MG63 (cell line): ENCODE results near the gene BBOX1. TPM values are rescaled to one million over a fixed set of nuclear protein-coding genes. Genes with fewer than 3 reads are reported as not detected.
"Not testable (repeated sequence)": the region's sequence is repeated elsewhere in the genome, so short reads cannot be mapped to it uniquely, and the experiment has no call there.

Experiments used
- DNase-seq: peaks from one replicate; pipeline ENCODE4 v3.0.0-alpha.2; 2020
- H3K27me3 ChIP-seq: fragments of 250-450 bp; sonication (Bioruptor Pico); 2 replicates; pipeline ENCODE4 v1.5.1; 2020; ENCODE audit warnings: mild to moderate bottlenecking, moderate library complexity
- H3K36me3 ChIP-seq: fragments of 250-450 bp; sonication (Bioruptor Pico); 2 replicates; pipeline ENCODE4 v1.5.1; 2020; ENCODE audit warnings: mild to moderate bottlenecking, moderate library complexity
- H3K4me3 ChIP-seq: fragments of 250-450 bp; sonication (Bioruptor Pico); 2 replicates; pipeline ENCODE4 v1.5.1; 2020; ENCODE audit warnings: mild to moderate bottlenecking, moderate library complexity
- H3K9me3 ChIP-seq: fragments of 250-450 bp; sonication (Bioruptor Pico); 2 replicates; pipeline ENCODE4 v1.5.1; 2020; ENCODE audit warnings: mild to moderate bottlenecking, moderate library complexity
- total RNA-seq: library from RNA; depleted of rRNA; stranded (reverse); fragments of >200 nt; shearing (Covaris generic); gene quantifications from 2 replicates; pipeline ENCODE4 v1.2.3, GENCODE V29; 2014; ENCODE audit warnings: low replicate concordance; rRNA removed

BBOX1 gene
- not detected in 2 replicates for total RNA-seq

GRCh38 chr11:27040302-27041115 is at the start of gene BBOX1:
Gene BBOX1, plus strand, starts transcription at chr11:27040815. Its CDS starts 14,616 bp downstream, at chr11:27055431.
- H3K27me3 ChIP-seq: no peaks in the 10 kb centered on the region
- no peak within 1 kb of the TSS for H3K4me3 ChIP-seq
- H3K36me3 ChIP-seq: no peaks in the 10 kb centered on the region
- 0 out of 2 replicates have a peak, but pooled peaks cover 1% of the 10 kb centered on the region for H3K9me3 ChIP-seq
- peak; percentile 15 for DNase-seq

- H3K27me3 ChIP-seq: no peaks in the 10 kb centered on the region
- no peak overlapping the region for H3K4me3 ChIP-seq
- no peak for DNase-seq
- no peaks in the 10 kb centered on the region for H3K9me3 ChIP-seq
- H3K36me3 ChIP-seq: no peaks in the 10 kb centered on the region
Observed at GRCh38 chr11:26992031-26992541, 48.5 kb upstream of the BBOX1 start.

- Histone ChIP-seq H3K36me3 (no peaks in the 10 kb centered on the region), H3K9me3 (no peaks in the 10 kb centered on the region), H3K4me3 (peak within 1 kb of the TSS; percentile 41), H3K27me3 (no peaks in the 10 kb centered on the region)
- DNase-seq: peak; percentile 7
Observed at GRCh38 chr11:26993965-26994457, 46.6 kb upstream of the BBOX1 start, which contains the start of gene FIBIN. Gene FIBIN, plus strand, starts transcription at chr11:26994112. Its CDS starts 415 bp downstream, at chr11:26994527.

GRCh38 chr11:26994631-26995095 is 46.0 kb upstream of the BBOX1 start:
- H3K9me3 ChIP-seq: no peaks in the 10 kb centered on the region
- no peak for DNase-seq
- no peaks in the 10 kb centered on the region for H3K36me3 ChIP-seq
- no peaks in the 10 kb centered on the region for H3K27me3 ChIP-seq
- peak overlapping the region; percentile 41 for H3K4me3 ChIP-seq

GRCh38 chr11:26995701-26996460 is 44.7 kb upstream of the BBOX1 start:
- Histone ChIP-seq H3K4me3 (no peak overlapping the region), H3K27me3 (no peaks in the 10 kb centered on the region), H3K36me3 (no peaks in the 10 kb centered on the region), H3K9me3 (no peaks in the 10 kb centered on the region)
- DNase-seq: no peak

GRCh38 chr11:26997378-26997777 is 43.2 kb upstream of the BBOX1 start:
- H3K27me3 ChIP-seq: no peaks in the 10 kb centered on the region

GRCh38 chr11:27001136-27001730 is 39.4 kb upstream of the BBOX1 start:
- not testable (repeated sequence) for H3K36me3 ChIP-seq, H3K27me3 ChIP-seq, H3K9me3 ChIP-seq, H3K4me3 ChIP-seq
- peak; percentile 80 for DNase-seq

More at GRCh38 chr11:26997378-26997777, 43.2 kb upstream of the BBOX1 start:
- no peaks in the 10 kb centered on the region for H3K9me3 ChIP-seq
- no peak overlapping the region for H3K4me3 ChIP-seq
- no peak for DNase-seq
- no peaks in the 10 kb centered on the region for H3K36me3 ChIP-seq

GRCh38 chr11:27002431-27002830 is 38.2 kb upstream of the BBOX1 start:
- DNase-seq: no peak

GRCh38 chr11:27002838-27003237 is 37.8 kb upstream of the BBOX1 start:
- no peak overlapping the region for H3K4me3 ChIP-seq
- no peaks in the 10 kb centered on the region for H3K27me3 ChIP-seq
- DNase-seq: no peak
- H3K36me3 ChIP-seq: no peaks in the 10 kb centered on the region
- no peaks in the 10 kb centered on the region for H3K9me3 ChIP-seq

More at GRCh38 chr11:27002431-27002830, 38.2 kb upstream of the BBOX1 start:
- Histone ChIP-seq H3K36me3 (no peaks in the 10 kb centered on the region), H3K4me3 (no peak overlapping the region), H3K9me3 (no peaks in the 10 kb centered on the region), H3K27me3 (no peaks in the 10 kb centered on the region)

- Histone ChIP-seq H3K36me3 (no peaks in the 10 kb centered on the region), H3K27me3 (no peaks in the 10 kb centered on the region), H3K9me3 (no peaks in the 10 kb centered on the region), H3K4me3 (no peak overlapping the region)
- DNase-seq: no peak
Observed at GRCh38 chr11:27004103-27004502, 36.5 kb upstream of the BBOX1 start.

- no peaks in the 10 kb centered on the region for H3K27me3 ChIP-seq
- H3K36me3 ChIP-seq: no peaks in the 10 kb centered on the region
- no peak for DNase-seq
- H3K9me3 ChIP-seq: no peaks in the 10 kb centered on the region
- H3K4me3 ChIP-seq: no peak overlapping the region
Observed at GRCh38 chr11:27008811-27009535, 31.6 kb upstream of the BBOX1 start.

GRCh38 chr11:27011560-27012233 is 28.9 kb upstream of the BBOX1 start:
- H3K27me3 ChIP-seq: no peaks in the 10 kb centered on the region
- DNase-seq: no peak
- no peaks in the 10 kb centered on the region for H3K9me3 ChIP-seq
- no peaks in the 10 kb centered on the region for H3K36me3 ChIP-seq
- no peak overlapping the region for H3K4me3 ChIP-seq

GRCh38 chr11:27012234-27012921 is 28.2 kb upstream of the BBOX1 start:
- Histone ChIP-seq H3K27me3 (no peaks in the 10 kb centered on the region), H3K4me3 (no peak overlapping the region), H3K36me3 (no peaks in the 10 kb centered on the region), H3K9me3 (no peaks in the 10 kb centered on the region)
- DNase-seq: peak; percentile 73

- H3K27me3 ChIP-seq: no peaks in the 10 kb centered on the region
- H3K9me3 ChIP-seq: no peaks in the 10 kb centered on the region
- no peak for DNase-seq
- H3K4me3 ChIP-seq: no peak overlapping the region
- no peaks in the 10 kb centered on the region for H3K36me3 ChIP-seq
Observed at GRCh38 chr11:27013781-27014361, 26.7 kb upstream of the BBOX1 start.
